Stimulated activated CD4-positive, alpha-beta T cell treated with anti-CD3 and anti-CD28 coated beads, TNF-alpha, amount 100 ng/mL, for 4 hours (primary cell): ENCODE data around the gene GREM2.

Source experiments
- DNase-seq, 3 experiments: peaks; one replicate each; pipeline ENCODE4 v3.0.0-alpha.2; 2020; ENCODE audit warnings: low read depth in 3 of 3

Gene GREM2

DNA sequence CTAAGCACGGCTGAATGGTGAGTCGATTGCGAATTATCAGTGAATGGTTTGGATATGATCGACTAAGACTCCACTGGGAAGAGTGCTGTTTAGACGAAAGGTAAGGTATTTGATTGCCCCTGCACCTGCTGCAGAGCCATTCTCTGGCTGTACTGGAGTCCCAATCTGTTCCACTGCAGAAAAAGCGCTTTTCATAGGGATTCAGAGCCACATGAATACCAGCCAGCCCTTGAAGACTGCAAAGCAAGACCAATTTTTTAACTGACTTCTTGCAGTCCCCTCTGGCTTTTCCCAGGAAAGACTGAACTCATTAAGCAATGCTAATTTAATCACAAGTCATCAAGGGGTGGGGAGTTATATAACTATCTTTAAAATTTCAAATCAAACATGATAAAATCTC, 1.3 kb downstream of the GREM2 start:
- no peak for DNase-seq

- no peak for DNase-seq
Measured at GRCh38 chr1:240609527-240610060, 2.4 kb downstream of the GREM2 start.

DNA sequence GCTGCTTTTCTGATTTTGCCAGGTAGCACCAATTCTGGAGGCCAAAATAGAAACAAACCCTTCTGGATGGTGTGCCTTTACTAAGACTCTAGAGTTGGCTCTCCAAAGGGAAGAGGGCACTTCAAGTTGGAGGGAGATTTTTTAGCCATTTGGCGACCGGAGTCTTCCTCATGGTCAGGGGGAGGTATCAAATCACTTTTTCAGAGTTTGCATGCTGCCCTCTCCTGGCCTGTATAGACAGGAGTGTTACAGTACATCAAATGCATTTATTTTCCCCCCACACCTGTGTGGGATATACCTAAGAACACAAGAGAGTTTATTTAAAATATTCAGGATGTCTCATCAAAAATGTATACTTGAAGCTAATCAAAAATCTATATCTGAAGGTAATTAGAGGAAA, 3.2 kb downstream of the GREM2 start:
- no peak for DNase-seq

DNA sequence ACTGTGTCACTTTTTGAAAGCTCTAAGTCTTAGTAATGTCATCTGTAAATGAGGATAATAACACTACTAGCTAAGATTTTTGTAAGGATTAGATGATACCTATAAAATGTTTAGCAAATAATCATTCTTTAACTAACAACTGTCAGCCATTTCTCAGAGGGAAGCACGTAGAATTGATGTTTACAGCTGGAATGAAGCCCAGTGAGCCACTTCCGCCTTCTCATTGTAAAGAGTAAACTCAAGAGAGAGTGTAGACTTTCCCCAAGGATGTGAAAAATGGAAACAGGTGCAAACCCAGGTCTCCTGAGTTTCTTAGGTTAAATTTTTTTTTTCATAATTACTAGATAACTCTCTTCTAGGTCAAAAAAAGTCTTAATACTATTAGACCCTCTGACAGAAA, 4.9 kb downstream of the GREM2 start:
- DNase-seq = no peak

DNA sequence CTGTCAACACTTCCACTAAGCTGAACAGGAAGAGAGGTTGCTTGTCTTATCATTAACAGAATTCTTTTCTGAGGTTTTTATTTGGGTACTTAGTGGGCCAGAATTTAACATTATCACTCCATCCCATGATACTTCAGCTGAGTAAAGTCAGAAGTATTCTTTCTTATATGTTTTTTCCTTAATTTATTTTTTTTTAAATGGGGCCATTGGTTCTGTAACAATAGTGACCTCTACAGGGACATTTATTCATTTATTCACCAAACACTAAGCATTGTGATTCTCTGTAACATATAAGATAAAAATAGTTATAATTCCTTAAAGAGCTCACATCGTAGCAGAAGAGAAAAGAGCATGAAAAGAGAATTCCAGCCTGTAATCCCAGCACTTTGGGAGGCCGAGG, 9.8 kb downstream of the GREM2 start:
- DNase-seq = no peak

- no peak for DNase-seq
Measured at GRCh38 chr1:240599830-240600229, 12.1 kb downstream of the GREM2 start.

DNA sequence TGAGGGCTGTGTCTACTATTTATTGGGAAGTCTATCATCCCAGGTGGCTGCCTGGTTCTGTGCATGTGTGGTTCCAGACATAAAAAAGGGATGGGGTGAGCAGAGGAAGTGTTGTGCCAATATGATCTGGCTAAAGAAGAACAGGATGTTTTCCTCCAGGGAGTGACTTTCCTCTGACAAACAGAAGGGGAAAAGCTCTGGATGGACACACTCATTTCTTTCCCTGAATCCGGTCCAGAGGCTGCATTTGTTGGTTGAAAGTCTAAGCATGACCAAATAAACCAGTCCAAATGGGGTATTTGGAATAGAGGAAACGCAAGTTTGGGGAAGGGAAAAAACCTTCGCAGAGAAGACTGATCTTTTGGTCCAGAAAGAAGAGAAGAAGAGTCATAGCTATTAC, 12.7 kb downstream of the GREM2 start:
- no peak for DNase-seq

- no peak for DNase-seq
Measured at GRCh38 chr1:240598216-240599001, 13.5 kb downstream of the GREM2 start.

- DNase-seq = no peak
Measured at GRCh38 chr1:240597153-240597745, 14.7 kb downstream of the GREM2 start.

DNA sequence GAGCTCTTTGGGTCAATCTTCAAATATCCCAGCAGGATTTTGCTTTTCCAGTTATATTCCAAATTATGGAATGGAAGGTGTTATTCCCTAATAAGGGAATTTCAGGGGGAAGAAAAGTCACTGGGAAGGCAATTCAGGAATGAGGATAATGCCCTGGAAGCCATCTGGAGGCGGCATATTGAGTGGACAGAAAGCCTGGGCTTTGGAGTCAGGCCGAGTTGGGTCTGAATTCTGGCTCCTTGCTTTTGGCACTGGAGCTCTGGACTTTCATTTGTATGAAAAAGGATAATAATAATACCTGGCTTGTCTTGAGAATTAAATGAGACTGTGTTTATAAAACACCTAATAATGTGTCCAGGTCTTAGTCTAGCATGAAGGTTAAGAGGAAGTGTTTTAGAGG, 16.5 kb downstream of the GREM2 start:
- DNase-seq = no peak

GRCh38 chr1:240591564-240591963, 20.4 kb downstream of the GREM2 start:
- no peak for DNase-seq

DNA sequence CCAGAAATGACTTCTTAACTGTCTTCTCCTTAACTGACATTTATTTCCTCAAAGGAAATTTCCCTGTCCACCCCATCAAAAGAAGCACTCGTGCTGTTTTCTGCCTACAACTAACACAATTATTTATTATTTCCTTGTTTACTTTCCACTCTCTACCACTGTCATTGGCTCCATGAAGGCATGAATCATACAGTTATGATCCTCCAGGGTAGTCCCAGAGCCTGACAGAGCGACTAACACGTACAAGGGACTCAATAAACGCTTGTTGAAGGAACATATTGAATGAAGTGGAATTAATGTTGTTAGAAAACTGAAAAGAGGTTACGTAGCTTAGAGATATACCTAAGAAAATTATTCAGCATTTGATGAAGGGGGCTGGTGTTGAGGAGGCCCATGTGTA, 20.9 kb downstream of the GREM2 start:
- DNase-seq = no peak

DNA sequence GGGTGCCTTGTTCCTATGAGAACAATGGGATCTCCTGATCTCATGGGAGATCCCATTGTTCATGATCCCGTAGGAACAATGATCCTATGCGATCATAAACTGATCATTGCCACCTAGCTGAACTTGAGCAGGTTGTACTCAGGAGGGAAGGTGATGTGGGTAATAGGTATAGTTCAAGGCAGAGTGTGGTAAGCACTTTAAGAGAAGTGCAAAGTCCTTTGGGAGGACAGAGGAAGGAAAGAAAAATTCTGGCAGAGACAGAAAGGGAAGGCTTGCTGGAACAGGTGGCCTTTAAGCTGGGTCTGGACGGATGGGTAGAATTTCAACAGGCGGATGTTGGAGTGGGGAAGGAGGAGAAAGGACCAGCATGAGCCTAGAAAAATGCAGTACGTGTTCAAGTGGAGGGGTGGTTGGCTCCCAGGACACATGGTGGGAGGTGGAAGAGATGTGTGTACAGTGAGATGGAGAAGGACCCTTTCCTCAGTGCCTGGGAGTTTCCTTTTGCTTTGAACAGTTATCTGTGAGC, 22.3 kb downstream of the GREM2 start:
- no peak for DNase-seq

GRCh38 chr1:240586006-240586405, 25.9 kb downstream of the GREM2 start:
- DNase-seq = no peak

GRCh38 chr1:240582953-240583352, 29.0 kb downstream of the GREM2 start:
- no peak for DNase-seq

DNA sequence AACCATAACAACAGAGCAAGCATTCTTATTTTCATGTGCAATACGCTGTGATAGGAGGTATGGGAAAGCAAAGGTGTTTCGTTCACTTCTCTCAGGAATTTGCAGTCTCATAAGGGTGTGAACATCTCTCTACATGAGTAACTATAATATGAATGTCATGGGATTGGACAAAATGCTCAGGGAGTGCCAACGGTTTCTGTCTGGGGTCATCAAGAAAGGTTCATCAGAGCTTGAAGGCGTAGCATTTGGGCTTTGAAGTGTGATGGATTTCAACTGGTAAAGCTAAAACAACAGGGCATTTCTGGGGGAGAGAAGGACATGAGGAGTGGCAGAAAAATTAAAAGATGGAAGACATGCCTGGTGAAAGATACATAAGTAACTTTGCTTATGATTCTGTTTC, 32.4 kb downstream of the GREM2 start:
- DNase-seq = no peak

DNA sequence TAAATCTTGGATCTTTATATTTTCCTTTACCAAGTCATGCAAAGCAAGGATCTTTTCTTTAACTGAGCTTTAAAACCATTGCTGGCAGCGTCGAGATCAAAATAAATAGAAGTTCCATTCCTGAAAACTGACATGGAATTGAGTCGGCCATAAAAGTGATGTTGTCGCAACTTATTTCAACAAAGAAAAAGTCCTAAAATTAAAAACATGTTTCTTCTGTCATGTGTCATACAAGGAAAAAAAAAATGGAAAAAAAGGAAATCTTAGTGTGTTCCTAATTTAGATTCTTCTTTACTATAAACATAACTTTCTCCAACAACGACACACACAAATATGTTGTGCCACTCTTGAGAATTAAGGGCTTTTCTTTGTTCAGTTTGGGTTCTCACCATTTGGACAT, 34.9 kb downstream of the GREM2 start:
- DNase-seq = no peak

DNA sequence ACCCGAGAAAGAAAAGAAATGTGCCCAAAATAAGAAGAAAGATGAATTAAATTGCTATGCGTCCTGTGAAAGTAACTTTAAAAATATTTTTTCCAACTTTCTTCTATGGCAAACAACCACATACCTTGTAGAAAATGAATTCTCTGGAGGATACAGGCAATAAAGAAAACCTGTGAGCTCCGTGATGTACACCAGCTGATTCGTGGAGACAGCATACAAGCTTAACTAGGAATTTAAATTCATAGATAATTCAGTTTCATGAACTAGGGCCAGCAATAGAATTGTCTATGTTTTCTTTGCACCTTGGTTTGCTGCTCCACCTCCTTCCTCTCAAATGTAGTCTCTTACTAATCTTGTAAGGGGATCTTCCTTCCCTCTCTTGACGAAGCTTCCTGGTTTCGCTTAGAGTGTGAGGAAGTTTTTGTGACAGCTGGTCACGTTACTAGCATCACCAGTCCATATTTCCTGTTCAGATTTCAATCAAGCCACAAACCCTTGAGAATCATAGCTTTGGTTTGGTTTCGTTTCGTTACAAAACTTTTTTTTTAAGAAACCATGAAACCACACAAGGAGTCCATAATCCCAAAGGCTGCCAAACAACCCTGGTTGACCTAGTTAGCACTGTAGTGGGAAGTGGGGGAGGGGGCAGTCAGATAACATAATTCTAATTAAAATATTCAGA, 35.8 kb downstream of the GREM2 start:
- DNase-seq = peak in 1 of 3 experiments; percentile 7

DNA sequence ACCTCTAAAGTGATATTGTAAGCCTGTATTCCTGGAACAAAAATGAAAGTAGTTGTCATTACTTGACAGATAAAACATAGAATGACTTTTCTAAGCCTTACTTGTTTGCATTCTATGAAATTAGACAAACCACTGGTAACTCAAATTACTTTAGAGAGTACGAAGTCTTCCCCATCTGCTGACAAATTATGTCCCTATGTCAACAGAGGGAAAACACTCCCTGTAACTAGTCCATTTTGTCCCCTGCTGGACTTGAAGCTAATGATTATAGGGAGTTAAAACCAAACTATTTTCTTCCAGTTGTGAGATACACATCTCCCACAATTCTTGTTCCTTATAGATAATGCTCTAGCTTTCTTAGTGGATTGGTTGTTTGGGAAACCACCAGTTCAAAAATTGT, 39.6 kb downstream of the GREM2 start:
- no peak for DNase-seq

GRCh38 chr1:240571782-240572181, 40.2 kb downstream of the GREM2 start:
- no peak for DNase-seq

- DNase-seq = no peak
Measured at GRCh38 chr1:240567066-240567465, 44.9 kb downstream of the GREM2 start.

DNA sequence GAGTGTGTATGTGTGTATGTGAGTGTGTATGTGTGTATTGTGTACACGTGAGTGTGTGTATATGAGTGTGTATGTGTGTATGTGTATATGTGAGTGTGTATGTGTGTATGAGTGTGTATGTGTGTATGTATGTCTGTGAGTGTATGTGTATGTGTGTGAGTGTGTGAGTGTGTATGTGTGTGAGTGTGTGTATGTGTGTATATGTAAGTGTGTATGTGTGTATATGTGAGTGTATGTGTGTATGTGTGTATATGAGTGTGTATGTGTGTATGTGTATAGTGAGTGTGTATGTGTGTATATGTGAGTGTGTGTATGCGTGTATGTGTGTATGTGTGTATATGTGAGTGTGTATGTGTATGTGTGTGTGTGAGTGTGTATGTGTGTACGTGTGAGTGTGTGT, 49.2 kb downstream of the GREM2 start:
- no peak for DNase-seq
